Tibial artery (tissue), 4 donors: Measurements from ENCODE around the gene TRABD2B.

Experiments
- DNase-seq, 2 donors: peaks; one replicate each; pipeline ENCODE4 v3.0.0-alpha.2; 2019
- H3K27ac ChIP-seq, 2 donors: fragments of 200-600 bp; sonication (generic) in 1 of 2; 1 replicate in 1 of 2; 2 replicates in 1 of 2; pipeline ENCODE4 v1.5.1; 2018 to 2019; ENCODE audit warnings: mild to moderate bottlenecking in 1 of 2
- H3K27me3 ChIP-seq, 2 donors: fragments of 200-600 bp; sonication (generic) in 1 of 2; one replicate each; pipeline versions ENCODE4 v1.5.1 to v1.6.0; 2016 to 2019
- H3K36me3 ChIP-seq, 3 donors: fragments of 200-600 bp; sonication (generic) in 2 of 3; one replicate each; pipeline ENCODE4 v1.5.1; 2016 to 2019; ENCODE audit warnings: mild to moderate bottlenecking in 2 of 3
- H3K4me1 ChIP-seq, 4 donors: fragments of 200-600 bp; sonication (generic) in 2 of 4; 1 replicate in 3 of 4; 2 replicates in 1 of 4; pipeline ENCODE4 v1.5.1; 2016 to 2019
- H3K4me3 ChIP-seq, 2 donors: fragments of 200-600 bp; sonication (generic) in 1 of 2; 1 replicate in 1 of 2; 2 replicates in 1 of 2; pipeline ENCODE4 v1.5.1; 2018 to 2019; ENCODE audit warnings: mild to moderate bottlenecking in 2 of 2
- H3K9me3 ChIP-seq, 3 donors: fragments of 200-600 bp; sonication (generic) in 1 of 3; one replicate each; pipeline ENCODE4 v1.5.1; 2016 to 2019
- CTCF ChIP-seq, 2 experiments: fragments of 200-600 bp in 1 of 2; fragments of 450-650 bp in 1 of 2; IDR thresholded peaks; one replicate each; pipeline ENCODE4 v1.5.1; 2017 to 2019; ENCODE audit warnings: antibody characterized with exemption in 2 of 2, mild to moderate bottlenecking in 1 of 2, moderate library complexity in 1 of 2
- intact Hi-C: fragments of 100-400 bp; cut with DNase I; formaldehyde crosslinking; loops from one replicate; pipeline ENCODE4 v1.15.0; 2023; ENCODE audit warnings: low total_unique reads

TRABD2B gene

GRCh38 chr1:47765236-47765635 lies 231.9 kb downstream of the TRABD2B start:
- Histone ChIP-seq H3K4me1 (peaks cover 0 to 92% (median 70%) of the 10 kb centered on the region in 4 donors), H3K27ac (peak overlapping the region; percentile 84 to 90), H3K4me3 (no peak overlapping the region), H3K27me3 (no peaks in the 10 kb centered on the region), H3K36me3 (peaks cover 0 to 6% (median 5%) of the 10 kb centered on the region in 3 donors), H3K9me3 (no peaks in the 10 kb centered on the region)
- TF ChIP-seq CTCF (IDR thresholded peaks at IDR 0.05), result no peak
- intact Hi-C loops, result no loop called here
- DNase-seq, result peak; percentile 16 to 41

- no peak for TF ChIP-seq CTCF (IDR thresholded peaks at IDR 0.05)
- H3K9me3 ChIP-seq, result no peaks in the 10 kb centered on the region
- H3K4me1 ChIP-seq, result peaks cover 0 to 92% (median 70%) of the 10 kb centered on the region in 4 donors
- H3K27ac ChIP-seq, result peak overlapping the region; percentile 84 to 90
- H3K36me3 ChIP-seq, result peaks cover 0 to 6% (median 5%) of the 10 kb centered on the region in 3 donors
- intact Hi-C loops, result no loop called here
- H3K4me3 ChIP-seq, result no peak overlapping the region
- DNase-seq, result peak; percentile 9 to 33
- H3K27me3 ChIP-seq, result no peaks in the 10 kb centered on the region
Observed at GRCh38 chr1:47764461-47765046, 232.6 kb downstream of the TRABD2B start.

- H3K4me1 ChIP-seq, result peaks cover 0 to 91% (median 70%) of the 10 kb centered on the region in 4 donors
- no peaks in the 10 kb centered on the region for H3K9me3 ChIP-seq
- intact Hi-C loops, result no loop called here
- H3K27me3 ChIP-seq, result no peaks in the 10 kb centered on the region
- H3K27ac ChIP-seq, result peak overlapping the region; percentile 84 to 90
- TF ChIP-seq CTCF (IDR thresholded peaks at IDR 0.05), result no peak
- H3K4me3 ChIP-seq, result no peak overlapping the region
- peaks cover 0 to 6% (median 5%) of the 10 kb centered on the region in 3 donors for H3K36me3 ChIP-seq
- peak; percentile 20 to 86 for DNase-seq
Observed at GRCh38 chr1:47763591-47764171, 233.5 kb downstream of the TRABD2B start.

GRCh38 chr1:47761974-47762373 lies 235.2 kb downstream of the TRABD2B start:
- peak overlapping the region; percentile 84 to 90 for H3K27ac ChIP-seq
- no peak overlapping the region for H3K4me3 ChIP-seq
- TF ChIP-seq CTCF (IDR thresholded peaks at IDR 0.05), result no peak
- intact Hi-C loops, result no loop called here
- H3K36me3 ChIP-seq, result peaks cover 0 to 6% (median 5%) of the 10 kb centered on the region in 3 donors
- no peaks in the 10 kb centered on the region for H3K9me3 ChIP-seq
- H3K27me3 ChIP-seq, result no peaks in the 10 kb centered on the region
- DNase-seq, result peak in 1 of 2 donors; percentile 40
- H3K4me1 ChIP-seq, result peaks cover 0 to 91% (median 67%) of the 10 kb centered on the region in 4 donors

- Histone ChIP-seq H3K27ac (peak overlapping the region; percentile 84 to 90), H3K36me3 (peaks cover 0 to 6% (median 5%) of the 10 kb centered on the region in 3 donors), H3K9me3 (no peaks in the 10 kb centered on the region), H3K27me3 (no peaks in the 10 kb centered on the region), H3K4me1 (peaks cover 0 to 90% (median 67%) of the 10 kb centered on the region in 4 donors), H3K4me3 (no peak overlapping the region)
- intact Hi-C loops, result no loop called here
- peak in 1 of 2 donors; percentile 47 for DNase-seq
- TF ChIP-seq CTCF (IDR thresholded peaks at IDR 0.05), result no peak
Observed at GRCh38 chr1:47761201-47761930, 235.8 kb downstream of the TRABD2B start.
